Fibroblast of mammary gland (primary cell): ENCODE results near the gene CYS1.

ENCODE experiments used
- DNase-seq: peaks from one replicate; pipeline ENCODE4 v3.0.0-alpha.2; 2010; ENCODE audit warnings: low read depth
- H3K4me3 ChIP-seq: 2 replicates; pipeline ENCODE4 v1.5.1; 2011; ENCODE audit warnings: low read depth, mild to moderate bottlenecking, low read length, moderate library complexity; ENCODE audit not compliant: control insufficient read depth
- TF ChIP-seq, protein P1 (sequence below): conservative IDR thresholded peaks from 2 replicates; pipeline ENCODE4 v1.5.1; 2011; ENCODE audit warnings: low read depth, low read length, inconsistent platforms; ENCODE audit not compliant: control insufficient read depth, insufficient read depth

CYS1 gene

GRCh38 chr2:10064932-10065772 is 15.1 kb downstream of the CYS1 start:
- TF ChIP-seq, protein P1, sequence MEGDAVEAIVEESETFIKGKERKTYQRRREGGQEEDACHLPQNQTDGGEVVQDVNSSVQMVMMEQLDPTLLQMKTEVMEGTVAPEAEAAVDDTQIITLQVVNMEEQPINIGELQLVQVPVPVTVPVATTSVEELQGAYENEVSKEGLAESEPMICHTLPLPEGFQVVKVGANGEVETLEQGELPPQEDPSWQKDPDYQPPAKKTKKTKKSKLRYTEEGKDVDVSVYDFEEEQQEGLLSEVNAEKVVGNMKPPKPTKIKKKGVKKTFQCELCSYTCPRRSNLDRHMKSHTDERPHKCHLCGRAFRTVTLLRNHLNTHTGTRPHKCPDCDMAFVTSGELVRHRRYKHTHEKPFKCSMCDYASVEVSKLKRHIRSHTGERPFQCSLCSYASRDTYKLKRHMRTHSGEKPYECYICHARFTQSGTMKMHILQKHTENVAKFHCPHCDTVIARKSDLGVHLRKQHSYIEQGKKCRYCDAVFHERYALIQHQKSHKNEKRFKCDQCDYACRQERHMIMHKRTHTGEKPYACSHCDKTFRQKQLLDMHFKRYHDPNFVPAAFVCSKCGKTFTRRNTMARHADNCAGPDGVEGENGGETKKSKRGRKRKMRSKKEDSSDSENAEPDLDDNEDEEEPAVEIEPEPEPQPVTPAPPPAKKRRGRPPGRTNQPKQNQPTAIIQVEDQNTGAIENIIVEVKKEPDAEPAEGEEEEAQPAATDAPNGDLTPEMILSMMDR = no peak
- H3K4me3 ChIP-seq = no peak overlapping the region
- no peak for DNase-seq

GRCh38 chr2:10063566-10063965 is 16.6 kb downstream of the CYS1 start:
- TF ChIP-seq, protein P1 = no peak
- H3K4me3 ChIP-seq = no peak overlapping the region

DNA sequence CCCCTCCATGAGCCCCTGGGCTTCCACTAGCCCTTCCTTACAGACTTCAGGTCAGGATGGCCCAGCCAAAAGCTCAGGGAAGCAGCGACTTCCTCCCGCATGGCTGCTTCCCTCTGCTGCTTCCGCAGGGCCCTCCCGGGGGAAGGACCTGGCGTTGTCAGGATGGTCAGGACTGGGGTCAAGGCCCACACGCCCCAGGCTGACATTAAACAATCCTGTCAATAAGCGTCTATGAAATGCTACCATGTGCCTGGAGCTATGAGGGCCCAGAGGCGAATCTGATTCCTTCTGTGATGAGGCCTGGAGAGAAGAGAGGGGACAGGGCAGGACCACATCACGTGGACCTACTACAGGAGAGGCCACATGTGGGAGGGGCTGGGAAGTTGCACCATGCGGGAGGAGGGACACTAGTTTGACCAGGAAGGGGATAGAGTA is 17.3 kb downstream of the CYS1 start:
- no peak for DNase-seq
- no peak overlapping the region for H3K4me3 ChIP-seq
- TF ChIP-seq, protein P1 = no peak

More at GRCh38 chr2:10063566-10063965, 16.6 kb downstream of the CYS1 start:
- DNase-seq = no peak

DNA sequence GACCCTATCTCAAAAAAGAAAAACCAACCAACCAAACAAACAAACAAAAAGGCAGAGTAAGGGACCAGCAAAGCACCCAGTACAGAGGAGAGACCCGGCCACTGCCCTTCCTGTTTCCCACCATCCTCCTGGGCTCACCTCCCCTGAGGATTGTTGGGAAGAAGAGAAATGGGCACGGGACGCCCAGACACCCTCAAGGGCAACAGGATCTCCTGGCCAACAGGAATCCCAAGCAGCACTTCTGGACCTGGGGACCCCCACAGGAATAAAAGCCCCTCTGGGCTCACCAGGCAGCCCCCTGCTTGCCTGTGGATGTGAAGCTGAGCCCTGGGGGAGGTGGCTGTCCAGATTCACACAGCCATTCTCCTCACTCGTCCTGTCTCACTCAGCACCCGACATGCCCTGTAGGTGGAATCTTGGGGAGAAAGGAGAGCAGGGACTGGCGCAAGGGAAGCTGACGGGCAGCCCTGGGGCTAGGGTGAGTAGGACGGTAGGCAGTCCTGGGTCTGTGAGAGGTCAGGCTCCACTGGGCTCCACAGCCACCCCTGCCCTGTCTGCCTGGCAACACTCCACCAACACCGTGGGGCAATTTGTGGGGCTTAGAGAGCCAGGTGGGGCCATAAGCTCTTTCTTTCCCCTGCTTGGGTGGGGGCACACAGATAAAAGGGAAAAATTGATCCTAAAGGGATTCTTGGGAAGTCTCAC is 18.8 kb downstream of the CYS1 start:
- no peak overlapping the region for H3K4me3 ChIP-seq
- DNase-seq = no peak
- TF ChIP-seq, protein P1 = no peak

DNA sequence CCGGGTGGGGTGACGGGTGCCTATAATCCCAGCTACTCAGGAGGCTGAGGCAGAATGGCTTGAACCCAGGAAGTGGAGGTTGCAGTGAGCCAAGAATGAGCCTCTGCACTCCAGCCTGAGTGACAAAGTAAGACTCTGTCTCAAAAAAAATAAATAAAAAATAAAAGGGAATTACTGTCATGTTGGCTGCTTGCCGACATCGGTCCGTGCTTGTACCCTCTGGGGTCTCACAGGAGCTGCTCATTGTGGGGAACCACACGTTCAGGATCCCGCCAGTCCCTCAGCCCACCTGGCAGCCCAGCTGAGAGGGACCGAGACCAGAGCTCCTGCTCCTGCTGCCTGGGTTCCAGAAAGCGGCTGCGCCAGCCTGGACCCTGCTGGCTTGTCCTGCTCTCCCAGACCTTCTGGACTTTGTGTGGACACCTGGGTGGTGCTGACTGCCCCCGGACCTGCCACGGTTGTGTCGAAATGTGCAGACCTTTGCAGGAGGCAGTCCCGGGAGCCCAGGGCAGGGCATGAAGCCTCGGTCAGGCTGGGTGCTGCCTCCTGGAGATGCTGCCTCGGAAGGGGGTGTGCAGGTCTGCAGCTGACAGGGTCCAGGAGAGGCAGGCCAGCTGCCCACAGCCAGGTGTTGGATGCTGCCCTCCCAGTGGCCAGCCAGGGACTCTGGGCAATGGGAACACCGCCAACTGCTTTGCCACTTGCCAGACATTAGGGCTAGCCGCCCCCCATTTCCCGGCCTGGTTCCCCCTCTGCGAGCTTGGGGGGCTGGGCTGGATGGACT is 20.5 kb downstream of the CYS1 start:
- H3K4me3 ChIP-seq = no peak overlapping the region
- TF ChIP-seq, protein P1 = no peak
- no peak for DNase-seq

GRCh38 chr2:10059016-10059351 is 21.2 kb downstream of the CYS1 start:
- no peak overlapping the region for H3K4me3 ChIP-seq
- no peak for DNase-seq
- TF ChIP-seq, protein P1 = no peak
